ENCODE results near the gene SIRPA.

Gene SIRPA

GRCh38 chr20:1870792-1871550 lies 24.2 kb upstream of the SIRPA start:
- no peak for DNase-seq

DNA sequence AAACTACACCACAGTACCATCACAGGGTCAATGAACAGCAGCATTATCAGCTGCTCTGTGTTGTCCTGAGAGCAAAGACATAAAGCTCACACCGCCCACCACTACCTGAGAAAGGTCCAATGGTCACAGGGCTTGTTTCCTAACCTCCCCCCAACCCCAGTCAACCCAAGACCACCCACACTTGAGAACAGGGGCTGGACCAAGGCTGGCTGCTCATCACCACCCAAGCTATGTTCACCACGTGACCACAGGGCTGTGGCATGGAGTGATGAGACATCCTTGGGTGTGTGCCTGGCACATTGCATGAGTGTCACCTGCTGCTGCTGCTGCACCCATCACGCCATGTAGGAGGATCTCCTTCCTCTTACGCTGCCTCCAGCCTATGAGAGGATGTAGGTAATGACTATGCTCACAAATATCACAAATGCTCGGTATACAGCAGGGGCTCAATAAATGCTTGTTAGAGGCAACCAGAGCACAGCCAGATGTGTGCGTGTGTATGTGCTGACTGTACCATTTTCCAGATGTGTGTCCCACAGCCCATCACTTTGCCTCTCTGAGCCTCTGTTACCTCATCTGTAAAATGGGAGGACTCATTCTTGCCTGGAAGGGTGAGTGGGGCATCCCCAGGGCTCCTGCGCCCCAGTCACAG lies 23.3 kb upstream of the SIRPA start:
- DNase-seq: no peak

DNA sequence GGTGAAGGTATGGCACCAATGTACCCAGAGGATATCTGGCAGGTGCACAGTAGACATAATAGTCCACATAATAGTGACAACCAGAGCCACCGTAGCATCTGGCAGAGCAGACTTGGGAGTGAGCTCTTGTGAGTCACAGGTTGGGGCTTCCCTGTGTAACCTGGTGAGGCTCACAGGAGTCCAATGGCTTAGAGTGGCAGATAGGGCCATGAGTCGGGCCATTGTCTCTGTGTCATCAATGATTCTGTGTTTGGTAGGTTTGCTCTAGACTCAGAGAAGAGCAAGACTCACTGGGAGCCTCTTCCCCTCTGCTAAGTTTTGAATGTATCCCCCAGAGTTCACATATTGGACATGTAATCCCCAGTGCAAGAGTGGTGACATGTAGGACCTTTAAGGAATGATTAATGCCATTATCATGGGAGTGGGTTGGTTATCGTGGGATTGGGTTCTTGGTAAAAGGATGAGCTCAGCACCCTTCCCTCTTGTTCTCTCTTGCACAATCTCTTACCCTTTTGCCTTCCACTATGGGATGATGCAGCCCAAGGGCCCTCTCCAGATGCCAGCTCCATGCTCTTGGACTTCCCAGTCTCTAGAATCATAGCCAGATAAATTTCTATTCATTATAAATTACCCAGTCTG lies 22.6 kb upstream of the SIRPA start:
- no peak for DNase-seq

GRCh38 chr20:1874450-1875182 lies 20.6 kb upstream of the SIRPA start:
- DNase-seq: no peak

DNA sequence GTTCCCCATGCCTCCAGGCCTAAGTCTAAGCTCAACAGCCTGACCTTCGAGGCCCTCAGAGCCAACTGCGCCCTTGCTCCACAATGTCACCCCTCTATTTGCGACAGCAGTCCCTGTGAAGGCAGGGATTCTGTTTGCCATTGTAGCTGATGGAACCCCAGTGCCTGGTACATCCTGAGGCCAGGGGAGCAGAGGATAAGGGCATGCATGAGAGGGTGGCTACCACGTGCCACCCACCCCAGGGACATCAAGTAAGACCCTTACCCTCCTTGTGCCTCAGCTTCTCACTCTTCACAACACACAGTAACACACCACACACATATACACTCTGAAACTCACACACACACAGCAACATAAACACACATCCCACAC lies 20.0 kb upstream of the SIRPA start:
- DNase-seq: no peak

- no peak for DNase-seq
Observed at GRCh38 chr20:1875762-1876161, 19.4 kb upstream of the SIRPA start.

DNA sequence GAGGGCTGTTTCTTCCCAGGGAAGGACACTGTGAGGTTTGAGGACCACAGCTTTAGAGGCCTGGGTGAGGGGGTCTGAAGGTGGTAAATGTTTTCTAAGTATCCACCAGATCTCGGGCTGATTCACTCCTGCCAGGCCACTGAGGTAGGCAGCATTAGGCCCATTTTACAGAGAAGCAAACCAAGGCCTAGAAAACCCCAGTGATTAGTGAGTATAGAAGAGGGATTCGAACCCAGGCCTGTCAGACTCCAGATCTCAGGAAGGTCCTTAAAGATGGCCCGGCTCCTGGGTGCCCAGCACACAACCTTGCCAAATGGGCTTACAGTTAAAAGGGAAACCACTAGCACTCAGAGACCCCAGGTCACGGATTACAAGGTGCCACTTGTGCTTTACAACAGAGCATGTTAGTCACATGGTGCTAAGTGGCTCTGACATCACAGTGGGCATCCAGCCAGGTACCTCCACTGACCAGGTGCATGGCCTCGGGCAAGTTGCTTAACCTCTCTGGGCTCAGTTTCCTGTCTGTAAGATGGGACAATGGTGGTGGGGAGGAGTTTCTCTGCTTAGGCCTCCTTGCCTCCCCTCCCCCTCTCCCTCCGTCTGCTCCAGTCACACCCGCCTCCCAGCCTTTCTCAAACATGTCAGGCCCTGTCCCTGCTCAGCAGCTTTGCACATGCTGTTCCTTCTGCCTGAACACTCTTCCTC lies 18.8 kb upstream of the SIRPA start:
- no peak for DNase-seq

DNA sequence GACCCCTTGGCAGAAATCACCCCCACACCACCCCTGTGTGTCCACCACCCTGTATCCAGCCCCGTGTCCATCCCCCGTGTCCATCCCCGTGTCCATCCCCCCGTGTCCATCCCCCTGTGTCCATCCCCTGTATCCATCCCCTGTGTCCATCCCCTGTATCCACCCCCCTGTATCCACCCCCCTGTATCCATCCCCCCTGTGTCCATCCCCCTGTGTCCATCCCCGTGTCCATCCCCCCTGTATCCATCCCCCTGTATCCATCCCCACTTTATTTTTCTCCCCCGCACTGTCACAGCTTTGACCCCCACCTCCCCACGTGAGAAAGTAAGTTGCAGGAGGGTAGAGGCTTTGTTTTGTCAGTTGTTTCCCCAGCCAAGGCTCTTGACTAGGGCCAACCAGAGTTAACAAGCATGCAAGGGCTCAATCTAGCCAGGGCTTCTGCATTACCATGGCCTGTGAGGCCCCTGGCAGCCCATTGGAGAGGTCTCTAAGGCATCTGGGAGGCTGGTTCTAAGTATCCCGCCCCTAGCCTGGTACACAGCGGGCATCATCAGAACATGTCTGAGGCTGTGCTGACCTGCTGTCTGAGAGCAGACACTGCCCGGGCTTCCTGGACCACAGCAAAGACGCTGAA lies 18.1 kb upstream of the SIRPA start:
- DNase-seq: no peak

- no peak for DNase-seq
Observed at GRCh38 chr20:1877609-1878200, 17.5 kb upstream of the SIRPA start.

GRCh38 chr20:1879369-1879768 lies 15.8 kb upstream of the SIRPA start:
- no peak for DNase-seq

GRCh38 chr20:1879934-1880333 lies 15.3 kb upstream of the SIRPA start:
- DNase-seq: no peak

DNA sequence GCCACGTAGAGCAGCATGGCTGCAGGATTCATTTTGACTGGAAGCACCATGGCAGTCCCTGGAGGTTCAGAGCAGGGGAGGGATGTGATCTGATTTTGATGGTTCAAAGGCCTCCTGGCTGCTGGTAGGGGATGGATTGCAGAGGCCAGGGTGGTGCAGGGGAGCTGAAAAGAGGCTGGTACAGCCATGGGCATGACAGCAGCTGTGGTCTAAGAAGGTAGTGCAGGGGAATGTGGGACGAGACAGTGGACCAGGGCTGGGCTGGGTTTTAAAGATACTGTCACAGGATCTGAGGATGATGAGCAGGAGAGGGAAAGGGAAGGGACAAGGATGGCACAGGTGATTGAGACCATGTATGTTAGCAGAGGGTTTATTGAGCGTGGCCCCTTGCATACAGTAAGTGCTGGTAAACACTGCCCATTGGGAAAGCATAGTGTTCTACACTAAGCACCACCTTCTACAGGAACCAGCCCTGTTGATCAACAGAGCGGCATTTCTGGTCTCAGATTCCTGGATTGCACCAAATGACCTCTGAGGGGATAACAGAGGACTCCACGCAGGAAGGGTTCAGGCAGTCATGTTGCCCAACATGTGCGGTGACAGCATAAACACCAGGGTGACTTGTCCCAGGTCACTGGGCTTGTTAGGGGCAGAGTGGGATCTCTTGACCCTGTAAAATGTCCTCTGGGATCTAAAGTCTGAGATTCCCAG lies 14.5 kb upstream of the SIRPA start:
- no peak for DNase-seq

- DNase-seq: no peak
Observed at GRCh38 chr20:1881240-1881835, 13.9 kb upstream of the SIRPA start.

- DNase-seq: no peak
Observed at GRCh38 chr20:1882026-1882425, 13.2 kb upstream of the SIRPA start.

DNA sequence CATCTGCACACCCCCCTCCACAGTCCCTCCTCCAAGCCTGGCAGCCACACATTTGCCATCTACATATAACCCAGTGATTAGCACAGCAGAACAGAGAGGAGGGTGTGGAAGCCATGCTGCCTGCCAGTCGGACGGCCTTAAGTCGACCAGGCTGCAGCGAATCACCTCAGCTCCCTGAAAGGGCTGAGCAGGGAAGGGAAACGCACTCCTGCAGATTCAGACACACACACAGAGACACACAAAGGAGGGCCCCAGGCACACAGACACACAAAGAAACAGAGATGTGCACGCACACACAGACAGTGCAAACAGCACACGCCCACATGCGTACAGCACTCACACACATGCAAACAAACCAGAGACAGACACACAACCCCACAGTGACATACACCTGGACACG lies 11.2 kb upstream of the SIRPA start:
- DNase-seq: no peak

DNA sequence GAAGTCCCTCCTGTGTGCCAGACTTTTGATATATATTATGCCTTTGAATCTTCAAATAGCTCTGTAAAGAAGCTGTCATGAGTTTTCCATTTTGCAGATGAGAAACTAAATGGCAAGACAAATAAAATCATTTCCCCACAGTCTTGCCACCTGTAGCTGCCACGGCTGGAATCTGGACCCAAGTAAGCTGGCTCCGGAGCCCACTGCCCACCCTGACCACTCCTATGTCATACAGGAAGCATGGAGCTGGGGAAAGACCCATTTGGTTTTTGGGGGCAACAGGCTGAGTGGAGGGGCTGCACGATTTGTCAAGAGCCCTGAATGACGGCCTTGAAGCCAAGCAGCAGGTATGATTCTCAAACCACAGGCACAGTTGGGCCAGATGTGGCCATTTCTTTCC lies 10.0 kb upstream of the SIRPA start:
- no peak for DNase-seq

- no peak for DNase-seq
Observed at GRCh38 chr20:1885940-1886693, 9.1 kb upstream of the SIRPA start.

GRCh38 chr20:1887321-1887720 lies 7.9 kb upstream of the SIRPA start:
- DNase-seq: no peak

GRCh38 chr20:1887756-1888155 lies 7.5 kb upstream of the SIRPA start:
- no peak for DNase-seq

DNA sequence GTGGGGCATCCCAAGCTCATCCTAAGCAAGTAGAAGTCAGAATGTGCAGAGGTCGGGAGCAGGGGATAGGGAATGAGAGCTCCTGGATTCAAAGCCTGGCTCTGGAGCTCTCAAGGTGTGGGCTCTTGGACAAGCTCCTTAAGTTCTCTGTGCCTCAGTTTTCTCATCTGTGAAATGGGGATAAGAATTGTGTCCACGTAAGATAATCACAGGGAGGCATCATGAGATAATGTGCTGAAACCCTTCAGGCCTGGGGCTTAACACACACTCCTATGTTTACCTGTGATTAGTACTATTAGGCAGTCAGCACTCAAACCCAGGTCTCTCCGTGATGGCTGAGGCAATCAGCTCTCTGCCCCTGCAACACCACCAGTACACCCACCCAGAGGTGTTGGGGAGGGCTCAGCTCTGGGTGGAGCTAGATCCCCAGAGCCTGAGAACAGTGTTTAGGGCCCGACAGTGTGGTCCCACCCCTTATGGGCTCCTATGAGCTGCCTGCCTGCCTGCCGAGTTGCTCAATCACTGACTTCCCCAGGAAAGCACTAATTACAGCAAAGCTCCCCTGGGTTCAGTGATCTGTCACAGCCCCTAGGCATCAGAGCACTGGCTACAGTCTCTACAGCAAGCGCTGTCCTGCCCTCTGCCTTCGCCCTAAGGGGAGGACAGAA lies 6.3 kb upstream of the SIRPA start:
- no peak for DNase-seq
